Skeletal muscle tissue (tissue), 4 donors: ENCODE measurements around the gene GART. TPM values are rescaled to one million over a fixed set of nuclear protein-coding genes. Genes with fewer than 3 reads are reported as not detected.

Source experiments
- H3K27ac ChIP-seq: one replicate; pipeline ENCODE4 v1.7.0; 2013; ENCODE audit warnings: mild to moderate bottlenecking, low read depth, low read length, inconsistent platforms
- H3K27me3 ChIP-seq, 3 donors: one replicate each; pipeline ENCODE4 v1.7.0; 2013; ENCODE audit warnings: low read length in 3 of 3; ENCODE audit not compliant: control insufficient read depth in 3 of 3, insufficient read depth in 3 of 3
- H3K36me3 ChIP-seq, 3 donors: one replicate each; pipeline ENCODE4 v1.7.0; 2013; ENCODE audit warnings: low read length in 3 of 3; ENCODE audit not compliant: control insufficient read depth in 3 of 3, insufficient read depth in 3 of 3
- H3K4me1 ChIP-seq, 3 donors: one replicate each; pipeline ENCODE4 v1.7.0; 2013; ENCODE audit warnings: low read length in 3 of 3, mild to moderate bottlenecking in 3 of 3; ENCODE audit not compliant: control insufficient read depth in 3 of 3, insufficient read depth in 3 of 3
- H3K4me3 ChIP-seq, 3 donors: one replicate each; pipeline ENCODE4 v1.7.0; 2013; ENCODE audit warnings: low read length in 3 of 3
- H3K9ac ChIP-seq, 3 donors: one replicate each; pipeline ENCODE4 v1.7.0; 2013; ENCODE audit warnings: low read length in 3 of 3, mild to moderate bottlenecking in 3 of 3, moderate library complexity in 2 of 3, low read depth in 1 of 3
- H3K9me3 ChIP-seq, 3 donors: one replicate each; pipeline ENCODE4 v1.7.0; 2013; ENCODE audit warnings: low read length in 3 of 3; ENCODE audit not compliant: control insufficient read depth in 3 of 3
- total RNA-seq: library from RNA; depleted of rRNA; stranded (reverse); fragments of >200 nt; gene quantifications from one replicate; pipeline ENCODE4 v1.2.3, GENCODE V29; 2014
- donor health status: Osteomylitis.

Gene GART
- total RNA-seq, 1 donor from 2014 or later = 52.2 TPM

DNA sequence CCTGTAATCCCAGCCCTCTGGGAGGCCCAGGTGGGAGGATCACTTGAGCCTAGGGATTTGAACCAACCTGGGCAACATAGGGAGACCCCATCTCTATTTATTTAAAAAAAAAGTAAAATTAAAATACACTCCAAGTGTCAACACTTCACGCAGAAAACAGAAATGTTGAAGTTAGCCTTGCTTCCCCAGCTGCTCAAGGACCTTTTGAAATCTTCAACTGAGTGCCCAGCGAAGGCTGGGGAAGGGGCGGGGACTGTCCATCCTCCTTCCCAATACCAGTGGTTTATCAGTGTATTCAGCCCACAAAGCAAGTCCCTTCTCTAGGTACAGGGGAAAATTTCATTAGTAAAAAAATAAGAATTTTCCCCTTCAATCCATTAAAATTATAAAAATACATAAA is 48.2 kb downstream of the GART start:
- Histone ChIP-seq H3K4me3 (no peak overlapping the region), H3K27ac (no peak overlapping the region), H3K27me3 (peaks cover 0 to 4% (median 0%) of the 10 kb centered on the region in 3 donors), H3K9me3 (no peaks in the 10 kb centered on the region), H3K4me1 (peaks cover 4 to 11% (median 5%) of the 10 kb centered on the region in 3 donors), H3K9ac (no peak overlapping the region), H3K36me3 (peaks cover 0 to under 1% (median 0%) of the 10 kb centered on the region in 3 donors)

GRCh38 chr21:33492571-33492970 is 49.3 kb downstream of the GART start:
- Histone ChIP-seq H3K27me3 (peaks cover 0 to 4% (median 0%) of the 10 kb centered on the region in 3 donors), H3K4me1 (peaks cover 4 to 11% (median 5%) of the 10 kb centered on the region in 3 donors), H3K36me3 (peaks cover 0 to 4% (median 0%) of the 10 kb centered on the region in 3 donors), H3K9ac (no peak overlapping the region), H3K27ac (no peak overlapping the region), H3K4me3 (no peak overlapping the region), H3K9me3 (no peaks in the 10 kb centered on the region)

DNA sequence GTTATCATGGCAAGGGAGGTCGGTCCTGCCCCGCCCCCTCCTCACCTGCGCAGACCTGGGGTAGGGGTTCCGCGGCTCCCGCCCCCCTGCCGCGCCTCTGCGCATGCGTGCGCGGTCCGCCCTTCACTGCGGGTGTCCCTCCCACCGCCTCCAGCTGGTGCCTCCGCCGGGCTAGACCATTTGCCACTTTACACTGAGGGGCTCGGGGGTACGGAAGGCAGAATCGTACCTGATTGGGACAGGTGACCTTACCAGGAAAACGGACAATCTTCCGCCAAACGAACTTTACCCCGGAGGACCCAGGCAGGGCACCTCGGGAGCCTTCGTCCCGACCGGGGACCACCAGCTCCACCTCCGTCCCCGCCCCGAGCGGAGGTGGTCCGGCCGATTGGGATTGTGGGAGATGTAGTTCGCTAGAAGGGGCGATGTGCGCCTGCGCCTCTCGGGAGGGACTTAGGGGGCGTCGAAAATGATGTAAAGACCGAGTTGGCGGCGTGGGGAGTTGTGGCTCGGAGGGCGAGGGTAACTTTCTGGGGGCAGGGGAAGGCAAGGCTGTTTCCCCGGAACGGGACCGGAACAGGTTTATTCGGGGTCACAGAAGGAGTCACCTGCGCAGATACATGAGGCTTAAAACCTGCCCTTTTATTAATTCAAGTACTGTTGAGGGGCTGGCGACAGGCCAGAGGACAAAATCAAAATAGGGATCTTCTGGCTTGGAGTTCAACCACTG is 50.4 kb downstream of the GART start, which contains the start of gene DNAJC28:
Gene DNAJC28 (minus strand): TSS at position 344 of the 730 bp plus-strand sequence. CDS start 2,323 bp downstream, outside the sequence.
- no peaks in the 10 kb centered on the region for H3K9me3 ChIP-seq
- peak within 1 kb of the TSS; percentile 96 to 98 (median 98) for H3K4me3 ChIP-seq
- peaks cover 4 to 11% (median 5%) of the 10 kb centered on the region in 3 donors for H3K4me1 ChIP-seq
- H3K9ac ChIP-seq = peak within 1 kb of the TSS; percentile 92 to 95 (median 94)
- H3K36me3 ChIP-seq = peaks cover 0 to 4% (median 0%) of the 10 kb centered on the region in 3 donors
- H3K27ac ChIP-seq = peak within 1 kb of the TSS; percentile 85
- H3K27me3 ChIP-seq = peaks cover 0 to 4% (median 0%) of the 10 kb centered on the region in 3 donors

GRCh38 chr21:33490991-33491372 is 50.9 kb downstream of the GART start:
- H3K4me3 ChIP-seq = peak overlapping the region; percentile 96 to 98 (median 98)
- peaks cover 0 to 4% (median 0%) of the 10 kb centered on the region in 3 donors for H3K36me3 ChIP-seq
- H3K27ac ChIP-seq = peak overlapping the region; percentile 85
- H3K27me3 ChIP-seq = peaks cover 0 to under 1% (median 0%) of the 10 kb centered on the region in 3 donors
- H3K9ac ChIP-seq = peak overlapping the region; percentile 92 to 95 (median 94)
- no peaks in the 10 kb centered on the region for H3K9me3 ChIP-seq
- peaks cover 4 to 11% (median 5%) of the 10 kb centered on the region in 3 donors for H3K4me1 ChIP-seq

- Histone ChIP-seq H3K9ac (no peak overlapping the region), H3K4me3 (no peak overlapping the region), H3K27ac (no peak overlapping the region)
Observed at GRCh38 chr21:33488936-33489335, 53.0 kb downstream of the GART start.

GRCh38 chr21:33487996-33488395 is 53.9 kb downstream of the GART start:
- Histone ChIP-seq H3K9ac (no peak overlapping the region), H3K9me3 (no peaks in the 10 kb centered on the region), H3K4me3 (no peak overlapping the region), H3K27ac (no peak overlapping the region), H3K4me1 (peaks cover 4 to 11% (median 5%) of the 10 kb centered on the region in 3 donors), H3K27me3 (no peaks in the 10 kb centered on the region), H3K36me3 (peaks cover 0 to 4% (median 0%) of the 10 kb centered on the region in 3 donors)

More at GRCh38 chr21:33488936-33489335, 53.0 kb downstream of the GART start:
- no peaks in the 10 kb centered on the region for H3K27me3 ChIP-seq
- H3K4me1 ChIP-seq = peaks cover 4 to 11% (median 5%) of the 10 kb centered on the region in 3 donors
- no peaks in the 10 kb centered on the region for H3K9me3 ChIP-seq
- peaks cover 0 to 4% (median 0%) of the 10 kb centered on the region in 3 donors for H3K36me3 ChIP-seq

DNA sequence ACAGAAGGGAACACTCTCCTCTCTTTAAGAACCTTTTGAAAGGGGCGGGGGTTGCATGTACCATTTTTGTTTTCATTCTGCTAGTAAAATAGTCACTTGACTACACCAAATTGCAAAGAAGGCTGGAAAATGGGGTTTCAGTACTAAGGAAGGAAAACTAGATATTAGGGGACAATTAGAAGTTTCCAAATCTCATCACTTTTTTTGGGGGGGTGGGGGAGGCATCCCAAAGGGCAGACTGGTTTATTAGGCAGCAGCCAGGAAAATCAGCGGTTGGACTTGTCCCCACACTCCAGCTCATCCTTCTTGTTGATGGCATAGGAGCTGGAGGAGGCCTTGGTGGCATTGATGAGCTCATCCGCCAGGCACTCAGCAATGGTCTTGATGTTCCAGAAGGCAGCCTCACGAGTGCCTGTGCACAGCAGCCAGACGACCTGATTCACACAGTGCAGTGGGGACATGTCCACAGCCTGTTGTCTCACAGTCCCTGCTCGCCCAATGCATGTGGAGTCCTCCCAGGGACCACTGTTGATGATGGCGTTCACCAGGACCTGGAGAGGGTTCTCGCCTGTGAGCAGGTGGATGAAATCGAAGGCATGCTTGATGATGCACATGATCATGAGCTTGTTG is 60.5 kb downstream of the GART start:
- H3K27me3 ChIP-seq = no peaks in the 10 kb centered on the region
- no peaks in the 10 kb centered on the region for H3K9me3 ChIP-seq
- no peak overlapping the region for H3K27ac ChIP-seq
- no peak overlapping the region for H3K9ac ChIP-seq
- peaks cover 7 to 22% (median 11%) of the 10 kb centered on the region in 3 donors for H3K4me1 ChIP-seq
- no peak overlapping the region for H3K4me3 ChIP-seq
- no peaks in the 10 kb centered on the region for H3K36me3 ChIP-seq

GRCh38 chr21:33480481-33481103 is 61.3 kb downstream of the GART start:
- Histone ChIP-seq H3K9ac (peak overlapping the region; percentile 86 to 96 (median 92)), H3K36me3 (no peaks in the 10 kb centered on the region), H3K27me3 (no peaks in the 10 kb centered on the region), H3K4me1 (peaks cover 7 to 22% (median 11%) of the 10 kb centered on the region in 3 donors), H3K27ac (peak overlapping the region; percentile 92), H3K4me3 (peak overlapping the region; percentile 82 to 90 (median 87)), H3K9me3 (no peaks in the 10 kb centered on the region)

DNA sequence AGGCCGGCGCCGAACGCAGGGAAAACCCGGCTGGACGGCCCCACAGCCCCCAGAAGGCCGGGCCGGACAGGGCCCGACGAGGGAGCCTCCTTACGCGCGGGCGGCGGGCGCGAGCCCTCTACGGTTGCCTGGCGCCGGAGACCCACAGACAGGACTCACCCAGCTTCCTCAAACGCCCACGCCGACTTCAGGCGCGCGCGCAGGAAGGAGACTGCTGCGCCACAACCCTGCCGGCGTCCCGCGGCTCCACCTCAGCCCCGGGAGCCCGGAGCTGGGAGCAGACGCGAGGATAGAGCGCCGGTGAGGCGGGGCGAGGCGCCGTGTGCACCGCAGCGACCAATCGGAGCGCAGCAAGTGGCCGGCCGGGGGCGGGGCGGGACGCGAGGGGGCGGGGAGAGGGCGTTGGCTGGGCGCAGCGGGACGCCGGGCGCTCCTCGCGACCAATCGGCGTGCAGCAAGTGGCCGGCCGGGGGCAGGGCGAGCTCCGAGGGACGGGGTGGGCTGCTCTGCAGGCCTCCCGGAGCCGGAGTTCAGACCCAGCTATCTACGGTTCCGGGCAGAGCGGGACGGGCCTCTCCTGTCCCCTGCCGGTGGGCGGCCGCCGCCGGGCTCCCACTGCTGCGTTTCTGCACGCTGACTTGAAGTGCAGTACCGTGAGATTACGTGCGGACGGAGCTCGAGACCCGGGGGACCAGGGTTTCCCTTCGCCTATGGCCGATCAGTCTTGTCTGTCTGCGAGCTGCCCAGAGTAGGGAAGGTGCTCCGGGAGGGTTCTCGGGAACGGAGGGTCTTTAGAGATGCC is 62.0 kb downstream of the GART start, which contains the start of gene TMEM50B:
Gene TMEM50B (minus strand): TSS at position 296 of the 802 bp plus-strand sequence. CDS start 11,089 bp downstream, outside the sequence.
- Histone ChIP-seq H3K9ac (peak within 1 kb of the TSS; percentile 88 to 96 (median 92)), H3K4me3 (peak within 1 kb of the TSS; percentile 82 to 90 (median 87)), H3K27me3 (no peaks in the 10 kb centered on the region), H3K4me1 (peaks cover 7 to 22% (median 11%) of the 10 kb centered on the region in 3 donors), H3K9me3 (no peaks in the 10 kb centered on the region), H3K27ac (peak within 1 kb of the TSS; percentile 92), H3K36me3 (no peaks in the 10 kb centered on the region)
